Upper lobe of right lung (tissue), 1 donor: ENCODE data around the gene MEIS2. TPM values are rescaled to one million over a fixed set of nuclear protein-coding genes. Genes with fewer than 3 reads are reported as not detected.
A peak's percentile ranks its signal among the peaks of the same experiment; 100 is the strongest.

Experiments
- ATAC-seq: fragments of 200-7000 bp; cut with Tn5 transposase; one replicate; pipeline ENCODE4 v1.9.1; 2020; ENCODE audit warnings: mild to moderate bottlenecking, moderate library complexity
- DNase-seq: peaks from one replicate; pipeline ENCODE4 v3.0.0-alpha.2; 2020
- H3K27ac ChIP-seq: fragments of 200-600 bp; one replicate; pipeline ENCODE4 v1.8.0; 2022
- H3K27me3 ChIP-seq: fragments of 200-600 bp; one replicate; pipeline ENCODE4 v1.8.0; 2022; ENCODE audit warnings: mild to moderate bottlenecking
- H3K36me3 ChIP-seq: fragments of 200-600 bp; one replicate; pipeline ENCODE4 v1.8.0; 2022
- H3K4me1 ChIP-seq: fragments of 200-600 bp; one replicate; pipeline ENCODE4 v1.8.0; 2022
- H3K4me3 ChIP-seq: fragments of 200-600 bp; one replicate; pipeline ENCODE4 v1.8.0; 2022; ENCODE audit warnings: mild to moderate bottlenecking
- H3K9me3 ChIP-seq: fragments of 200-600 bp; one replicate; pipeline ENCODE4 v1.8.0; 2022
- intact Hi-C: fragments of 100-400 bp; cut with DNase I; formaldehyde crosslinking; loops from one replicate; pipeline ENCODE4 v1.11.0; 2022
- total RNA-seq: library from RNA; stranded (reverse); fragmentation: NEBNext Ultra II Directional; extraction: Animal tissue kit (Norgen Biotek cat#: 25700); gene quantifications from one replicate; pipeline ENCODE4 v1.2.1, GENCODE V29; 2021
- TF ChIP-seq, protein P1 (sequence below): fragments of 200-600 bp; IDR thresholded peaks from one replicate; pipeline ENCODE4 v1.8.0; 2022; ENCODE audit warnings: antibody characterized with exemption
- donor health status: DM: no; HTN: yes; CAD: no; lungs with severe emphysema.

The MEIS2 gene
- total RNA-seq, 1 donor from 2014 or later = 26.7 TPM

DNA sequence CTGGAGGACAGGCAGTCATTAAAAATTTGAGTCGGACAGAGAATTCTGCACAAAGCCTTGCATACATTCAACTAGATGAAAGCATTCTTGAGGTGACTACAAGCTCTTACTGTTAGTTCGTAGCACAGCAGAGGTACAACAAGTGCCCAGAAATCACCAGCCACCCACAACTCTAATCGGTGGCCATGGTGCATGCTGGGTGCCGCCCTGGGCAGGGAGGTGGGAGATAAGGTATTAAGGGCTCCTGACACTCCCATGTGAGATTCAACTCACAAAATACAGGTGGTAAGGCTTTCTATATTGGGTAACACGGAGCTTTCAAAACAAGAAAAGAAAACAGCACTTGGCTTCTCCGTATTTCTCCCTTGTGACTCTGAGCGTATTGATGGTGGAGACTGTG is 66.0 kb downstream of the MEIS2 start:
- Histone ChIP-seq H3K27ac (no peak overlapping the region), H3K36me3 (peaks cover 11% of the 10 kb centered on the region), H3K4me3 (no peak overlapping the region), H3K9me3 (no peaks in the 10 kb centered on the region), H3K27me3 (no peaks in the 10 kb centered on the region), H3K4me1 (peaks cover 9% of the 10 kb centered on the region)
- ATAC-seq (no peak), DNase-seq (no peak)
- intact Hi-C loops = no loop called here
- TF ChIP-seq, protein P1, sequence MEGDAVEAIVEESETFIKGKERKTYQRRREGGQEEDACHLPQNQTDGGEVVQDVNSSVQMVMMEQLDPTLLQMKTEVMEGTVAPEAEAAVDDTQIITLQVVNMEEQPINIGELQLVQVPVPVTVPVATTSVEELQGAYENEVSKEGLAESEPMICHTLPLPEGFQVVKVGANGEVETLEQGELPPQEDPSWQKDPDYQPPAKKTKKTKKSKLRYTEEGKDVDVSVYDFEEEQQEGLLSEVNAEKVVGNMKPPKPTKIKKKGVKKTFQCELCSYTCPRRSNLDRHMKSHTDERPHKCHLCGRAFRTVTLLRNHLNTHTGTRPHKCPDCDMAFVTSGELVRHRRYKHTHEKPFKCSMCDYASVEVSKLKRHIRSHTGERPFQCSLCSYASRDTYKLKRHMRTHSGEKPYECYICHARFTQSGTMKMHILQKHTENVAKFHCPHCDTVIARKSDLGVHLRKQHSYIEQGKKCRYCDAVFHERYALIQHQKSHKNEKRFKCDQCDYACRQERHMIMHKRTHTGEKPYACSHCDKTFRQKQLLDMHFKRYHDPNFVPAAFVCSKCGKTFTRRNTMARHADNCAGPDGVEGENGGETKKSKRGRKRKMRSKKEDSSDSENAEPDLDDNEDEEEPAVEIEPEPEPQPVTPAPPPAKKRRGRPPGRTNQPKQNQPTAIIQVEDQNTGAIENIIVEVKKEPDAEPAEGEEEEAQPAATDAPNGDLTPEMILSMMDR = no peak

DNA sequence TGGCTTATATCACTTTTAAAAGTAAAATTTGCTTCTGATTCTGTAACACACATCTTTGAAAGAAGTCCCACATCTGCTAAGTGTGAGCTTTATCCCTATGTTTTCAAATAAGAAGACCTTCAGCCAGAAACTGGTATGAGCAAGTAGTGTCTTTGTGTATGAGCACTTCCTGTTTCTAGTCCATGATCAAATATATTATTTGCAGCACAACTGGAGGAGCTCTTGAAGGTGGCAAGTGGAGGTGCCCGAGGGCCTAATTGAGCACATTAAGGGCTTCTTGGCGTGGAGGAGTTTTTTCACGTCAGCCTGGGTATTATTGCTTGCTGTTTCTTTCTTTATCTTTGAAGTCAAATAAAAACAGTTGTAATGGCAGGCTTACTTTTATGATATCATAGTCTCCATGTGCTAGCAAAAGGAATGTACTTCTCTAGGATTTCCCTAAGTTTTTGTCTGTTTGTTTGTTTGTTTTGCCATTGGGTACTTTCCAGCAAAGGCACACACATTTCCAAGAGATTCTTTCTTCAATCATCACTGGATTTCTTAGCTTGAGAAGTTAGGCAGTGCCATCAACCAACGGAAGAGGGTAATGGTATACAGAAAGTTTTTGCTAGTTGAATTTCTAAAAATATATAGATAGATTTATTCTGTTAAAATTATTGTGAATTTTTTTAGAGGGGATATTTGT is 68.1 kb downstream of the MEIS2 start:
- no peaks in the 10 kb centered on the region for H3K27me3 ChIP-seq
- no peak overlapping the region for H3K4me3 ChIP-seq
- ATAC-seq (peak; percentile 83), DNase-seq (peak; percentile 67)
- no peaks in the 10 kb centered on the region for H3K9me3 ChIP-seq
- intact Hi-C loops = no loop called here
- H3K27ac ChIP-seq = no peak overlapping the region
- H3K4me1 ChIP-seq = peaks cover 9% of the 10 kb centered on the region
- peaks cover 11% of the 10 kb centered on the region for H3K36me3 ChIP-seq
- TF ChIP-seq, protein P1 = no peak

DNA sequence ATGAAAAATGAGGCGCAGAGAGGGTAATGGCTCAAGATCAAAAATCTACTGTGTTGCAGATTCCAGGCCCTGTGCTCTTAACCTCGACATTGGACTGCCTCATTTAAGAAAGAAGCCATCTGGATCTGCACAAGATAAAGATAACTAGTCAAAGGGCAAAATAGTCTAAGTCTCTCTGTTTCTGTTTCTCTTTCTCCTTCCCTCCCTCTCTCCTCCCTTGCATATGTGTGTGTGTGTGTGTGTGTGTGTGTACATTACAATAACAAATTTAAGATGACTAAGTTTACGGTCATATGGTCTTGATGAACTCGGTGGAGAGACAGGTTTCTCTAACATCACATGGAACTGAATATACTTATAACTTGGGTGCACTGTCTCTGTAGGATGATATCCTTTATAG is 69.2 kb downstream of the MEIS2 start:
- Histone ChIP-seq H3K27ac (no peak overlapping the region), H3K4me1 (peaks cover 9% of the 10 kb centered on the region), H3K36me3 (peaks cover 11% of the 10 kb centered on the region), H3K4me3 (no peak overlapping the region), H3K9me3 (no peaks in the 10 kb centered on the region), H3K27me3 (no peaks in the 10 kb centered on the region)
- no peak for ATAC-seq
- no peak for DNase-seq
- TF ChIP-seq, protein P1 = no peak
- intact Hi-C loops = no loop called here

DNA sequence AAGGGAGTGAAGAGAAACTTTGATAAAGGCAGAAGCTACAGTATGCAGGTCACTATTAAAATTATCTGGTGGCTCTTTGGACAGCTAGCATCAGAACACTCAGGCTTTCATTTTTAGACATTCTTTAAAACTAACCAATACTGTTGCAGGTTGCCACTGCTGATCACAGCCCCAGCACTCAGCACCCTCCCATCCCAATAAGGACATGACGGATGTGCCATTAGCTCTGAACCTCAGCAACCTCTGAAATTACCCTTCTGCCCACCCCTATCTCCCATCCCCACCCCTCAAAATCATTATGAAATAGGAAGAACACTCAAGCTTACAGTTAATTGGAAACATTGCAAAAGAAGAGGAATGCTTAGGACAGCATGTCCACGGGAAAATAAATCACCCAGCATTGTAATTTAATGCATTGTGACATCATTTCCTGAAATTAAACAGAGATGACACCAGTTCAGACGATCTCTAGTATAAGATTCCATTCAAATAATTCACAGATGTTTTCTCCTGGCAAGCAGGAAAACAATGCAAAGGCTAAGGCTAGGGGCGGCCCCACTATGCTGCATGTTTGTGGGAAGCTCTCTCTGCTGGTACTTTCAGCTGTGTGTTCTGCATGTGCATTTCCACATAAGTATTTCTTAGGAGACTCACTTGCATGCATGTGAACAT is 71.6 kb downstream of the MEIS2 start:
- peaks cover 9% of the 10 kb centered on the region for H3K4me1 ChIP-seq
- no peaks in the 10 kb centered on the region for H3K36me3 ChIP-seq
- no peak for DNase-seq
- intact Hi-C loops = no loop called here
- TF ChIP-seq, protein P1 = no peak
- H3K27me3 ChIP-seq = no peaks in the 10 kb centered on the region
- H3K4me3 ChIP-seq = no peak overlapping the region
- ATAC-seq = no peak
- no peak overlapping the region for H3K27ac ChIP-seq
- H3K9me3 ChIP-seq = no peaks in the 10 kb centered on the region

DNA sequence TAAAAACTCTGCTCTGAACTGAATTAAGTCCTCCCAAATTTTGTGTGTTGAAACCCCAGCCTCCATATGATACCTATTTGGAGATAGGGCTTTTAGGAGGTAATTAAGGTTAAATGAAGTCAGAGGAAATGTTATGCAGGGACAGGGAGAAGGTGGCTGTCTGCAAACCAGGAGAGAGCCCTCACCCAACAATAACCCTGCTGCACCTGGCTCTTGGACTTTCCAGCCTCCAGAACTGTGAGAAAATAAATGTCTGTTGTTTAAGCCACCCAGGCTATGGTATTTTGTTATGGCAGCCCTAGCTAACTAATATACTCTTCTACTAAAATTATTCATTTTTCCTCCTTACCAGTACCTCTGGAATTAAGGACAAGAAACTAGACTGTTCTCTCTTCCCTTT is 79.5 kb downstream of the MEIS2 start:
- Histone ChIP-seq H3K4me1 (peaks cover 28% of the 10 kb centered on the region), H3K27ac (no peak overlapping the region), H3K27me3 (no peaks in the 10 kb centered on the region), H3K9me3 (no peaks in the 10 kb centered on the region), H3K36me3 (no peaks in the 10 kb centered on the region), H3K4me3 (no peak overlapping the region)
- no peak for DNase-seq
- intact Hi-C loops = no loop called here
- ATAC-seq = no peak
- TF ChIP-seq, protein P1 = no peak
